GM18868 (cell line): Measurements from ENCODE around the gene NTM.

Source experiments
- ATAC-seq: cut with Tn5 transposase; IDR thresholded peaks from one replicate; pipeline ENCODE4 v1.9.1; 2021; ENCODE audit warnings: mild to moderate bottlenecking, moderate library complexity; ENCODE audit not compliant: unreplicated experiment

Gene NTM

GRCh38 chr11:132024587-132025295 is 654.3 kb downstream of the NTM start:
- ATAC-seq: peak; percentile 94

DNA sequence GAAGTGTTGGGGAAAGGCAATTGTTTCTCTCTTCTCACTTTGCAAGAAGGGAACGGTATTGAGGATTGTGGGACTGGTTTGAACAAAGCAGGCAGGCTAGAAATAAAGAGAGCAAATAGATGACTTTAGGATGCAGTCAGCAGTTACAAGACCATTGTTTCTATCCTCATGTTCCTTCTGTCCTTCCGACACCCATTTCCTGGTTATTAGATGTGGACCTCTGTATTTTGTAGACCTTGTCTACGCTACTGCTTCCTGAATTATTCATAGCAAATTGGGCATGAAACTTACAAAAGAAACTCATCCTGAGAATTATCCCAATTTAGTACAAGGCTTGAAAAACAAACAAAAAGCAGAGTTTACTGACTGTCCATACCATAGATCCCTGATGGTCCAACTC is 656.3 kb downstream of the NTM start:
- no peak for ATAC-seq

GRCh38 chr11:132028380-132029240 is 658.2 kb downstream of the NTM start:
- peak; percentile 52 for ATAC-seq

- ATAC-seq: no peak
These were observed 660.5 kb downstream of the NTM start for GRCh38 chr11:132030896-132031295.

DNA sequence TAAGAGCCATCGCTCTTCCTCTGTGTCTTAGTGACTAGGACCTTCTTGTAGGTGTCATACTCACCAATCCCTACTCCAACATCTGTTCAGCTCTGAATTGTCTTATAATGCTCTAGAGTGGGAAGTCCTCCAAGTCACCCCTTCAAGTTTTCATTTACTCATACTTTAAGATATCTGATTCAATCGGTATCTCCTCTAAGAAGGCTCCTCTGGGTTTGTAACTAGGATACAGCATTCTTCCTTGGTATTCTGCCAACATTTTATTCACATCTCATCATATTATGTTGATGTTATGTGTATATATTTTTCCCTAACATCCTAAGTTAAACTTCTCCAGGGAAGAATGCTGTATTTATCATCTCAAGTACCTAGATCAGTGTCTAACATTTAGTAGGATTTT is 662.1 kb downstream of the NTM start:
- no peak for ATAC-seq

DNA sequence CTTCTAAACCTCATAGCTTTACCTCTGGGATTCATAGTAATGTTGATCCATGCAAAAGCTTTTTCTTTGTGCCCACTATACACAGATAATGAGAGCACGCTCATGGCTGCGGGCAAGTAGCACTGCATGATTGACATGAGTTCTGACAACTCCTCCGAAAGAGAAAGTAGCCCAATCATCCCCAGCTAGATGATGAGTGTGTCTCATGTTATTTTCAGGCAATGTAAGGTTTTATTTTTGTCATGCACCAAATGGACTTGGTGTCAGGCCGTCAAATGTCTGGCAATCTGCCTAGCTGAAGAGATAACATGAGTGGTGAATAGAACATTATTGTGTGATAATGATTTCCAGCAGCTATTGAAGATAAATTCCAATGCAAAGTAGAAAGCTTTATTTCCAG is 662.6 kb downstream of the NTM start:
- no peak for ATAC-seq

GRCh38 chr11:132035228-132035627 is 664.8 kb downstream of the NTM start:
- no peak for ATAC-seq

DNA sequence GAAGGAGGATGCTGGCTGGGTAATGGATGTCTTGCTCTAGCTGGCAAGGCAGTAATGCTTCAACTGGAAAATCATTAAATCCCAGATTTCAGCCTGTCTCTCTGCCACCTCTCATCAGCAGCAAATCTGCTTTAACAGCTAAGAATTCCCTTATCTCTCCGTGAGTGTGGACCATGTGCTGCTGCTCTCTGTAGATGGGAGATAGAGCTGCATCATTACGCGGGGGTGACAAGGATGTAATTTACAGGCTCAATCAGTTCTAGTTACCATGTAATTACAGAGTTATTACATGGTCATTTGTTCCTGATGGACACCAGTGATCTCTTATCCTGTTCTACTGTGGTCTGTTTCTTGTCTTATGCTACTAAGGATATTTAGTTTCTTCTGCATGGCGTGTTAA is 665.4 kb downstream of the NTM start:
- no peak for ATAC-seq

- ATAC-seq: no peak
These were observed 665.8 kb downstream of the NTM start for GRCh38 chr11:132036220-132036619.

DNA sequence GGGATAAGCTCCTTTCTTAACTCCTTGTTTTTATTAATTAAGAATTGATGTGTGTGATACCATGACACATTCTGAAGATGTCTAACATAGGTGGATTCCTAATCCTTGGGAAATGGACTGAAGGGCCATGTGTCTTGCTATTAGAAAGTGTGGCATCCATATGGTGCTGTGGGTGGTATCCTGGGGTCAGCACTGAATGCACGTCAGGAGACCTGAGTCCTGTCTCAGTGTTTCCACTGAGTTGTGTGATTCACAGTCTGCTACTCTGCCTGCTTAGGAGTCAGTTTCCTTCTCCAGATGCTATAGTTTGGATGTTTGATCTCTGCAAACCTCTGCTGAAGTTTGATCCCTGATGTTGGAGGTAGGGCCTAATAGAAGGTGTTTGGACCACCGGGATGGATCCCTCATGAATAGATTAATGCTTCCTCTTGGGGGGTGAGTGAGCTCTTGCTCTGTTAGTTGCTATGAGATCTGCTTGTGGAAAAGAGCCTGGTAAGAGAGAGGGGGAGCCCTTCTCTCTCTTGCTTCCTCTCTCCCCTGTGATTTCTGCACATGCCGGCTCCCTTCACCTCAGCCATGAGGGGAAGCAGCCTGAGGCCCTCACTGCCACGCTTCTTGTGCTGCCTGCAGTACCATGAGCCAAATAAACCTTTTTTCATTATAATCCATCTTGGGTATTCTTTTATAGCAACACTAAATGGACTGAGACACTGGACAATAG is 666.5 kb downstream of the NTM start:
- no peak for ATAC-seq

DNA sequence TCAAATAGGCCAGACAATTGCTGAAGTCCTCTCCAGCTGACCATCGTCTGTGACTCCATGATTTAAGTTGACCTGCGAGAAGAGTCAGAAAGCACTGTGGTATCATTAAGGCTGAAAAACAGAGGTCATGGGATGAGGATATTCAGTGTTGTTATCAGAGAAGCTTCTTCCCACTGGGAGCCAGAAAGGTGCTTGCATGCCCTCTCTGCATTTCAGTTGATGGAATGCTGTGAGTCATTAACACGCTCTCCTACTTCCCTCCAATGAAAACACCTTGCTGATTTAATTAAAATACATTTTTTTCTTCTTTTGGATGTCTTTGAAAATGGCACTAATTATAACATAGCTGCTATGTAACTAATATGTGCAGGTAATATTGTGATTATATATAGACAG is 667.0 kb downstream of the NTM start:
- ATAC-seq: no peak

DNA sequence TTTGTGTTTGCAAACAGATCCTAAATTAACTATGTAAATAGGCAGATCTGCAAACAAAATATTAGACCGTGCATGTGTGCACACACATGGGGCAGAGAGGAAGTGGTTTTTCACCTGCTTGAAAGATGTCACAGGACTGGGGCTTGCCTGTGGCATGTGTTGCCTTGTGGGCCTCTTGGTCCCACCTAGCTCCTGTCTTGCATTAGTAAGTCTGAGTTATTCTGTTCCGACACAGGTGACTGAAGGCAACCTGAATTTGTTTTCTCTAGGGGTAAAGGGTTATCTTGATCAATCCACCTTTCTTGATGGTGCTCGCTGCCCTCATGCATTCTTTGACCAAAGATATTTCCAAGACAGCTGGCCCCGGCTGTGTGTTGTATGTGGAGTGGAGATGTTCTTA is 667.5 kb downstream of the NTM start:
- no peak for ATAC-seq

- no peak for ATAC-seq
These were observed 669.1 kb downstream of the NTM start for GRCh38 chr11:132039521-132039920.

- ATAC-seq: no peak
These were observed 671.9 kb downstream of the NTM start for GRCh38 chr11:132042296-132042695.

DNA sequence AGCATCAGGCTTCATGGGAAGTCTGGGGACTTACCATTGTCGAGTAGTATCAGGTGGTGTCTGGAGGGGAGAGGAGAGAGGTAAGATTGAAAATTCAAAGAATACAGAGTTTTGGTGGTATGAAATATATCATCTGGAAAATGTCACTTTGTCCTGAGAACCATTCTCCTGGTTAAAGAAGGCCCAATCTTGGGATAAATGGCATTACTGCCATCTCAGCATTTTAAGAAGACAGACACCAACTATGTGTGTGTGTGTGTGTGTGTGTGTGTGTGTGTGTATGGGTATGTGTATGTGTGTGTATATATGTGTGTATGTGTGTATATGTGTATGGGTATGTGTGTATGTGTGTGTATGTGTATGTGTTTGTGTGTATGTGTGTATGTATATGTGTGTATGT is 673.3 kb downstream of the NTM start:
- no peak for ATAC-seq

- ATAC-seq: no peak
These were observed 674.7 kb downstream of the NTM start for GRCh38 chr11:132045107-132045506.

DNA sequence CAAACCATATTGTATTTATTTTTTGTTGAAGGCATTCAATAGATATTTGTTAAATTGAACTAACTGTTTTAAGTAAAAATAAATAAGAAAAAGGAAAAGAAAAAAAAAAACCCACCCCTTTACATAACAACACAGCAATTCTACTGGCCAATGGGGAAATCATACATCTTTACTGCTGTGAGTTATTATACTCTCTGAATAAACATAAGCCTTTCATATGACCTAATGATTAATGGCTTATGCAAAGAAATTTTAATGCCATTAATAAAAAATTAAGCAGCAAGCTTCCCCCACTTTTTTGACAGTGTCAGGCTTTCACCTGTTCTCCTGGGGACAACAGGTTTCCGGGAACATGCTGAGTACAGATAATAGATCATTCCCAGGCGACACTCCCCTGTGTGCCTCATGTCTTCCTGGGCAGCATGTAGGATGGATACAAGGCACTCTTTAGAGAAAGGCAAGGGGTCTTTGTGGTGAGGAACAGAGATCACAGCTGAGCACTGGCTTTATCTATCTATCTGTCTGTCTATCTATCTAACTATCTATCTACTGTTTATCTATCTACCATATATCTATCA is 676.0 kb downstream of the NTM start:
- no peak for ATAC-seq

GRCh38 chr11:132047167-132047566 is 676.8 kb downstream of the NTM start:
- no peak for ATAC-seq

GRCh38 chr11:132048040-132048439 is 677.6 kb downstream of the NTM start:
- ATAC-seq: no peak

- ATAC-seq: no peak
These were observed 678.8 kb downstream of the NTM start for GRCh38 chr11:132049205-132049604.

DNA sequence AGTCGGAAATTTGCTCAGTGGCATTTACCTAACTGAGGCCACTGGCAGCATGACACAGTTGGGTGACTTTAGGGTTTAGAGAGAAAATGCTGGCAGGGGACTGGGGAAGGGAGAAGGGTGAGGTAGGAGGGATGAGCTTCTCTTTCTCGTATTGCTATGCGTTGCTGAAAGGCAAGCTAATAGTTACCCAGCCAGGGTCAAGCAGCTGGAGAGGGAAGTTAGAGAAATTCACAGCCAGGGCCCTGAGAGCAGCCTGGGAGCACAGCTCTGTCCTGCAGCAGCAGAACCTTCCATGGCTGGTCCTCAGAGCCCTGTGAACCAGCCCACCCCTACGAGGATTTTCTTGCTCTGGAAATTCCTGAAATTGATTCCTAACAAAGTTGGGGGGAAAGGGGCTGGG is 679.6 kb downstream of the NTM start:
- no peak for ATAC-seq
